Activated CD4-positive, CD25-positive, alpha-beta regulatory T cell treated with anti-CD3 and anti-CD28 coated beads, Interleukin-2, amount 50 U/mL, for 16 hours (primary cell): ENCODE measurements around the gene SIK1.
"Not testable (repeated sequence)": the region's sequence is repeated elsewhere in the genome, so short reads cannot be mapped to it uniquely, and the experiment has no call there.

Experiments
- DNase-seq: peaks from one replicate; pipeline ENCODE4 v3.0.0-alpha.2; 2020; ENCODE audit warnings: low read depth, low spot score

The SIK1 gene

GRCh38 chr21:43439316-43440075 is 12.6 kb upstream of the SIK1 start:
- DNase-seq = not testable (repeated sequence)

GRCh38 chr21:43436272-43436671 is 9.3 kb upstream of the SIK1 start:
- not testable (repeated sequence) for DNase-seq

GRCh38 chr21:43433340-43434136 is 6.6 kb upstream of the SIK1 start:
- not testable (repeated sequence) for DNase-seq

- not testable (repeated sequence) for DNase-seq
Measured at GRCh38 chr21:43430830-43431416, 4.0 kb upstream of the SIK1 start.

DNA sequence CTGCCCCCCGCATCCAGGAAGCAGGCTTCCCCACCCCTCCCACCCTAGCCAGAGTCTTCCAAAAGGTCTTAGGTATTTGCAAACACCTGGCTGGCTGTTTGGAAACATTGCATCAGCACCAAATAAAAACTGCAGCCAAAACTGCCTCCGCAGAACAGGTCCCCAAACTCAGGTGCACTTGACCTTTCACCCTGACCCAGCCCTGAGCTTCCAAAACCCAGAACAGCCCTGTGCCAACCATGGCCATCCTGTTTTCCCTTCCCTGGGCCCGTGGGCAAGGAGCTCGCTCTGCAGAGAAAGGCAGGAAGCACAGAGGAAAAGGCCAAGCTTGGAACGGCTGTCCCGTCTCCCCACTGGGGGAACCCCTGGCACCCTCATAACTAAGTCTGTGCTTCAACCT is 2.0 kb upstream of the SIK1 start:
- not testable (repeated sequence) for DNase-seq

DNA sequence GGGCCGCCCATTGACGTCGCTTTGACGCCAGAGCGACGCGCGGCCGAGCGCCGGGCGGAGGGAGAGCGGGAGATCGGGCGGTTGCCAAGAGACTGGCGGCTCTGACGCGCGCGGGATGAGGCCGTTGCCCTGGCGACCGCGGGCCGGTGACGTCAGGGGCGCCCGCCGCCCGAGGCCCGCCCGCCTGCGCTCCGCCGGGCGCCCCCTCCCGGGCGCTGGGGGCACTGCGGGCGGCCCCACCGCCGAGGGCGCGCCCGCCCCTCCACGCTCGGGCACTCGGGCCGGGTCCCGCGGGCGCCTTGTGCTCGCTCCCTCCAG is 270 bp upstream of the SIK1 start:
- not testable (repeated sequence) for DNase-seq

GRCh38 chr21:43426004-43426403 is 927 bp downstream of the SIK1 start:
- not testable (repeated sequence) for DNase-seq

DNA sequence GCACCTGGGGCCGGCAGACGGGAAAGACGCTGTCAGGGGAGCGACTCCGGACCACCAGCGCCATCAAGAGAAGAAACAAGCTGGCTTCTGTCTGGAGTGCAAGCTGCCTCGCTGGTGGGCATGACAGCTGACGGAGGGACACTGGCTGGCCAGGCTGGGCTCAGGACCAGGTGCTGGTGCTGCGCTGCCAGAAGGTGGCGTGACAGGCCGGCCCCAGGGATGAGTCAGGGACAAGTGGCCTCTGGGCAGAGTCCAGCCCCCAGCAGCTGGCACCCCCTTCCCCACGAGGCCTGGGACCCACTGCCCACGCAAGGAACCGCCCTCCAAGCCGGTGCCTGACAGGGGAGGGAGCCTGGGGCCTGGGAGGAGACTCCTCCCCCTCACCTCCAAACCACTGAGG is 7.5 kb downstream of the SIK1 start:
- not testable (repeated sequence) for DNase-seq

- DNase-seq = not testable (repeated sequence)
Measured at GRCh38 chr21:43414576-43414975, 12.4 kb downstream of the SIK1 start.

GRCh38 chr21:43412020-43412788 is 14.7 kb downstream of the SIK1 start:
- not testable (repeated sequence) for DNase-seq

DNA sequence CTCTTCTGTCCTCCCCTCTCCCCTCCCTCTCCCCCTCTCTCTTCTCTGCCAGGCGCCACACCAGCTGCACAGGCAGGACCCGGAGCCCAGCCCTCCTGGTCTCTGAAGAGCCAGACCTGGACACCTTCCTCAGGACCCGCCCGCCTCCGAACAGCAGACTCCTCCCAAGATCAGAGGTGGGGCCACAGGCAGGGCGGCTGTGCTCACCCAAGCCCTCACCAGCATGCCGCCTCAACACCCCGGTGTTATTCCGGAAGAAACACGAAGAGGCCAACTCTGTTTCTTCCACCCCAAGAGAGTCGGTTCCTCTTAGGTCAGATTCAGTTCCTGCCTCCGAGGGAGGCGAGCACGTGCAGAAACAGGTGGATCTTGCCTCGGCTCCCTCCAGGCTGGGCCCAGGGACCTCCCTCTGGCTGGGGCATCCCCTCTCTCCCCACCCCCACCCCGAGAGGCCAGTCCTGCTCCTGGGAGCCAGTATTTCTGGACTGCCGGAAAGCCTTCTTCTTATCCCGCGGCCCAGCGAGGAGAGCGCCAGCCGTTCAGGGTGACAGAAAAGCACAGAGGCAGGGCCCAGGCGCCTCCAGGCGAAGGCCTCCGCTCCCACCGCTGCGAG is 16.4 kb downstream of the SIK1 start:
- not testable (repeated sequence) for DNase-seq

- not testable (repeated sequence) for DNase-seq
Measured at GRCh38 chr21:43407139-43407538, 19.8 kb downstream of the SIK1 start.

GRCh38 chr21:43404450-43404849 is 22.5 kb downstream of the SIK1 start:
- DNase-seq = not testable (repeated sequence)

- not testable (repeated sequence) for DNase-seq
Measured at GRCh38 chr21:43403651-43404430, 23.1 kb downstream of the SIK1 start.

- not testable (repeated sequence) for DNase-seq
Measured at GRCh38 chr21:43401125-43401524, 25.8 kb downstream of the SIK1 start.

GRCh38 chr21:43399595-43400015 is 27.3 kb downstream of the SIK1 start:
- DNase-seq = not testable (repeated sequence)

- DNase-seq = not testable (repeated sequence)
Measured at GRCh38 chr21:43399136-43399535, 27.8 kb downstream of the SIK1 start.

DNA sequence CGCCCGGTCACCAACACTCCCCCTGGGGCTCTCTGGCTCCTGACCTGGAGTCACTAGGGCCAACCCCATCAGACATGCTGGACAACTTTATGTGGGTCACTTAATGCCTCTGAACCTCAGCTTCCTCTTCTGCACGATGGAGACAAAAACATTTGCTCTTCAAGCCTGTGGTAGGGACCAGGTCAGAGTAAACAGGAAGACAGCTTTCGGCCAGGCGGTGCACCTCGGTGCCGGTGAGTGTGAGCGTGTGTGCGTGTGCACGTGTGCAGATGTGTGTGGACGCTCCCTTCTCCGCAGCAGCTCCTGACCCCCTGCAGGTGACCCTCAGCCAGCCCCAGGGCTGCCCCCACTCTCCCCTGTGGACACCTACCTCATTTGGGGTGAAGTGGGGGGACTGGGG is 28.4 kb downstream of the SIK1 start:
- DNase-seq = not testable (repeated sequence)

- not testable (repeated sequence) for DNase-seq
Measured at GRCh38 chr21:43398000-43398399, 28.9 kb downstream of the SIK1 start.

DNA sequence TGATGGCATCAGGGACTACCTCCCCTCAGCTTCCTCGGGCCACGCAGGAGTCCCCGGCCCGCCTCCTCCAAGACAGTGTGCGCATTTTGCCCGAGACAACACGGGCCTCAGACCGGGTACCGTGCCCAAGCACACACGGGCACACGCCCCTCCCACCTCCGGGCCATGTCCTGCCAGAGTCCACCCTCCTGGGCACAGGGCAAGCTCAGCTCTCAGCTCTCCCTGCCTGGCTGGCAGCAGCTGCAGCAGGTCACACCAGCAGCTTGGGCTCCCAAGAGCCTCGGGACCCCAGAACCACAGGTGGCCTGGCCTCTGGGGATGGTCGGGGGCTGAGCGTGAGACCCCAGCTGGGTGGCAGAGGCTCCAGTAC is 29.5 kb downstream of the SIK1 start:
- DNase-seq = not testable (repeated sequence)
